ENCODE measurements around the gene CHRNA10. TPM values are rescaled to one million over a fixed set of nuclear protein-coding genes. Genes with fewer than 3 reads are reported as not detected.

Gene CHRNA10
- total and polyA plus RNA-seq, 2 of the 13 experiments (the other 11 are each of a cell fraction or from before 2014, with no cell fraction given), result 0.53 to 0.71 TPM

DNA sequence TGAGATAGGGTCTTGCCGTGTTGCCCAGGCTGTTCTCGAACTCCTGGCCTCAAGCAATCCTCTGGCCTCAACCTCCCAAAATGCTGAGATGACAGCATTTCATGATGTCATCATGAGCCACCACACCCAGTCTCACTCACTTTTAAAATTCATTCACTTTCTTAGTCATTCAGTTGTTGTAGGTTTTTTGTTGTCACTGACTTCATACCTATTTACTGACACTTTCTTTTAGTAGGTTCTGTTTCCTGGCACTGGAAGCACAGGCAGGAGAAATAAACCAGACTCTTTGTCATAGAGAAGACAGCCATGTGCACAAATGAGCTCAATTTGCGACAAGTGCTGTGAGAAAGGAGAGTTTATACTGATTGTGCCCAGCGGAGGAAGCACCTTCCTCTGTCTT lies 39.9 kb downstream of the CHRNA10 start:
- Histone ChIP-seq H3K27ac (ENCODE audit: extremely low read length, insufficient read depth, low read length) (no peak overlapping the region), H3K27me3 (ENCODE audit: control insufficient read depth in 1 of 2, insufficient read depth in 2 of 2, low read length in 2 of 2) (peaks cover 6 to 41% of the 10 kb centered on the region in 2 experiments; a peak in 4 of 5 replicates), H3K4me1 (ENCODE audit: insufficient read depth, low read length) (no peaks in the 10 kb centered on the region), H3K36me3 (replicated peaks in 1 of 2; ENCODE audit: control insufficient read depth in 1 of 2, insufficient read depth in 2 of 2, low read length in 2 of 2) (no peaks in the 10 kb centered on the region), H3K4me2 (ENCODE audit: low read depth, low read length) (no peak overlapping the region), H2AFZ (ENCODE audit: low read length) (no peak overlapping the region), H4K20me1 (ENCODE audit: insufficient read depth, low read length) (no peaks in the 10 kb centered on the region), H3K4me3 (replicated peaks in 1 of 3; ENCODE audit: insufficient read depth in 1 of 3, low read depth in 2 of 3, low read length in 3 of 3) (no peak overlapping the region), H3K79me2 (ENCODE audit: insufficient read depth, low read length) (no peaks in the 10 kb centered on the region), H3K9me3 (ENCODE audit: low read length) (no peaks in the 10 kb centered on the region), H3K9ac (ENCODE audit: insufficient read depth, low read depth, low read length) (no peak overlapping the region)
- FAIRE-seq (no peak), ATAC-seq (no peak), DNase-seq (ENCODE audit: low spot score) (no peak)
- ChIA-PET POLR2A (no interaction called here), CTCF (ENCODE audit: low intra/inter-chr PET ratio, low total read pairs) (no interaction called here)
- intact Hi-C loops (cut with micrococcal nuclease; ENCODE audit: unreplicated experiment) (no loop called here), in situ Hi-C loops (cut with HindIII; ENCODE audit: extremely low pct_ligation_motif_present, low pct_unique_long_range_greater_than_20kb) (no loop called here)
- no TSS peak for BruUV-seq (replicated peaks)
- WGBS (ENCODE audit: low lambda C conversion rate), result 18% methylated on average over 4 of the region's 4 CpGs
- TF ChIP-seq SALL1 (CRISPR knock-in tag; IDR thresholded peaks at IDR 0.05) (no peak), ZC3H4 (CRISPR knock-in tag; IDR thresholded peaks at IDR 0.05; ENCODE audit: borderline replicate concordance) (no peak), ATF7 (IDR thresholded peaks at IDR 0.05) (peak; percentile 71), ATF7 (CRISPR knock-in tag; IDR thresholded peaks at IDR 0.05) (no peak), FOXM1 (CRISPR knock-in tag; IDR thresholded peaks at IDR 0.05) (no peak), SRSF4 (IDR thresholded peaks at IDR 0.05; ENCODE audit: low read depth, low read length, poor library complexity, severe bottlenecking) (no peak), ZMAT3 (CRISPR knock-in tag; conservative IDR thresholded peaks at IDR 0.05) (no peak), KLF12 (CRISPR knock-in tag; IDR thresholded peaks at IDR 0.05; ENCODE audit: borderline replicate concordance) (no peak), ARID2 (CRISPR knock-in tag; IDR thresholded peaks at IDR 0.05; ENCODE audit: borderline replicate concordance) (no peak), FLYWCH1 (CRISPR knock-in tag; IDR thresholded peaks at IDR 0.05) (no peak), CC2D1A (CRISPR knock-in tag; IDR thresholded peaks at IDR 0.05) (no peak), MAFK (conservative IDR thresholded peaks at IDR 0.05 in 1 of 2, IDR thresholded peaks at IDR 0.05 in 1 of 2; ENCODE audit: low read length in 2 of 2) (peak; percentile 38 to 39; a peak in 2 of 4 replicates), ZNF343 (CRISPR knock-in tag; IDR thresholded peaks at IDR 0.05) (no peak), KMT2B (CRISPR knock-in tag; IDR thresholded peaks at IDR 0.05) (no peak), ZNF484 (CRISPR knock-in tag; IDR thresholded peaks at IDR 0.05; ENCODE audit: borderline replicate concordance, low read depth) (no peak)
- TF ChIP-seq, protein P1, sequence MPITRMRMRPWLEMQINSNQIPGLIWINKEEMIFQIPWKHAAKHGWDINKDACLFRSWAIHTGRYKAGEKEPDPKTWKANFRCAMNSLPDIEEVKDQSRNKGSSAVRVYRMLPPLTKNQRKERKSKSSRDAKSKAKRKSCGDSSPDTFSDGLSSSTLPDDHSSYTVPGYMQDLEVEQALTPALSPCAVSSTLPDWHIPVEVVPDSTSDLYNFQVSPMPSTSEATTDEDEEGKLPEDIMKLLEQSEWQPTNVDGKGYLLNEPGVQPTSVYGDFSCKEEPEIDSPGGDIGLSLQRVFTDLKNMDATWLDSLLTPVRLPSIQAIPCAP (CRISPR knock-in tag; IDR thresholded peaks at IDR 0.05; ENCODE audit: low read depth), result no peak
- TF ChIP-seq, protein P2, sequence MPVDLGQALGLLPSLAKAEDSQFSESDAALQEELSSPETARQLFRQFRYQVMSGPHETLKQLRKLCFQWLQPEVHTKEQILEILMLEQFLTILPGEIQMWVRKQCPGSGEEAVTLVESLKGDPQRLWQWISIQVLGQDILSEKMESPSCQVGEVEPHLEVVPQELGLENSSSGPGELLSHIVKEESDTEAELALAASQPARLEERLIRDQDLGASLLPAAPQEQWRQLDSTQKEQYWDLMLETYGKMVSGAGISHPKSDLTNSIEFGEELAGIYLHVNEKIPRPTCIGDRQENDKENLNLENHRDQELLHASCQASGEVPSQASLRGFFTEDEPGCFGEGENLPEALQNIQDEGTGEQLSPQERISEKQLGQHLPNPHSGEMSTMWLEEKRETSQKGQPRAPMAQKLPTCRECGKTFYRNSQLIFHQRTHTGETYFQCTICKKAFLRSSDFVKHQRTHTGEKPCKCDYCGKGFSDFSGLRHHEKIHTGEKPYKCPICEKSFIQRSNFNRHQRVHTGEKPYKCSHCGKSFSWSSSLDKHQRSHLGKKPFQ (CRISPR knock-in tag; IDR thresholded peaks at IDR 0.05; ENCODE audit: insufficient replicate concordance), result no peak
- TF ChIP-seq, protein P3, sequence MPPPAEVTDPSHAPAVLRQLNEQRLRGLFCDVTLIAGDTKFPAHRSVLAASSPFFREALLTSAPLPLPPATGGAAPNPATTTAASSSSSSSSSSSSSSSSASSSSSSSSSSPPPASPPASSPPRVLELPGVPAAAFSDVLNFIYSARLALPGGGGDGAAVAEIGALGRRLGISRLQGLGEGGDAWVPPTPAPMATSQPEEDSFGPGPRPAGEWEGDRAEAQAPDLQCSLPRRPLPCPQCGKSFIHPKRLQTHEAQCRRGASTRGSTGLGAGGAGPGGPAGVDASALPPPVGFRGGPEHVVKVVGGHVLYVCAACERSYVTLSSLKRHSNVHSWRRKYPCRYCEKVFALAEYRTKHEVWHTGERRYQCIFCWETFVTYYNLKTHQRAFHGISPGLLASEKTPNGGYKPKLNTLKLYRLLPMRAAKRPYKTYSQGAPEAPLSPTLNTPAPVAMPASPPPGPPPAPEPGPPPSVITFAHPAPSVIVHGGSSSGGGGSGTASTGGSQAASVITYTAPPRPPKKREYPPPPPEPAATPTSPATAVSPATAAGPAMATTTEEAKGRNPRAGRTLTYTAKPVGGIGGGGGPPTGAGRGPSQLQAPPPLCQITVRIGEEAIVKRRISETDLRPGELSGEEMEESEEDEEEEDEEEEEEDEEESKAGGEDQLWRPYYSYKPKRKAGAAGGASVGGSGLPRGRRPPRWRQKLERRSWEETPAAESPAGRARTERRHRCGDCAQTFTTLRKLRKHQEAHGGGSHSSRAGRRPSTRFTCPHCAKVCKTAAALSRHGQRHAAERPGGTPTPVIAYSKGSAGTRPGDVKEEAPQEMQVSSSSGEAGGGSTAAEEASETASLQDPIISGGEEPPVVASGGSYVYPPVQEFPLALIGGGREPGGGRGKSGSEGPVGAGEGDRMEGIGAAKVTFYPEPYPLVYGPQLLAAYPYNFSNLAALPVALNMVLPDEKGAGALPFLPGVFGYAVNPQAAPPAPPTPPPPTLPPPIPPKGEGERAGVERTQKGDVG (CRISPR knock-in tag; IDR thresholded peaks at IDR 0.05; ENCODE audit: borderline replicate concordance), result no peak
